HG02981 (cell line): ENCODE data around the gene STAP2.
"Not testable (repeated sequence)": the region's sequence is repeated elsewhere in the genome, so short reads cannot be mapped to it uniquely, and the experiment has no call there.

Experiments used
- ATAC-seq: cut with Tn5 transposase; IDR thresholded peaks from one replicate; pipeline ENCODE4 v1.9.1; 2021; ENCODE audit warnings: mild to moderate bottlenecking, moderate library complexity; ENCODE audit not compliant: unreplicated experiment

STAP2 gene

DNA sequence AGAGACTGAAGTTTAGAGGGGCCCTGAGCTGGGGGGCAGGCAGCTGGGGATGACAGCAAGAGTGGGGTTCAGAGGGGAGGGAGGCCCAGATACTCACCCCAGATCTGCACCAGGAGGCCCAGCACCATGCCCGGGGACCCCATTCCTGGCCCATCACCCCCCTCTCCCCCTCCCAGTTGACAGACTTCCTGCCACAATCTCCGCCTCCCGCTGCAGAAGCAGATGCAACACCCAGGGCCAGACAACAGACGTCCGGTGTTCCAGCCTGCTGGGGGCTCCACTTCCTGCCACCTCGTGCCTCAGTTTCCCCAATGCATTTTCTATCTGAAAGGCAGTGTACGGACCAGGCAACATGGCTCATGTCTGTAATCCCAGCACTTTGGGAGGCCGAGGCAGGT, 36.4 kb downstream of the STAP2 start, which contains the start of gene TMIGD2:
Gene TMIGD2 (minus strand): TSS at position 147 of the 398 bp plus-strand sequence. CDS start 4 bp downstream, at position 143.
- no peak for ATAC-seq

DNA sequence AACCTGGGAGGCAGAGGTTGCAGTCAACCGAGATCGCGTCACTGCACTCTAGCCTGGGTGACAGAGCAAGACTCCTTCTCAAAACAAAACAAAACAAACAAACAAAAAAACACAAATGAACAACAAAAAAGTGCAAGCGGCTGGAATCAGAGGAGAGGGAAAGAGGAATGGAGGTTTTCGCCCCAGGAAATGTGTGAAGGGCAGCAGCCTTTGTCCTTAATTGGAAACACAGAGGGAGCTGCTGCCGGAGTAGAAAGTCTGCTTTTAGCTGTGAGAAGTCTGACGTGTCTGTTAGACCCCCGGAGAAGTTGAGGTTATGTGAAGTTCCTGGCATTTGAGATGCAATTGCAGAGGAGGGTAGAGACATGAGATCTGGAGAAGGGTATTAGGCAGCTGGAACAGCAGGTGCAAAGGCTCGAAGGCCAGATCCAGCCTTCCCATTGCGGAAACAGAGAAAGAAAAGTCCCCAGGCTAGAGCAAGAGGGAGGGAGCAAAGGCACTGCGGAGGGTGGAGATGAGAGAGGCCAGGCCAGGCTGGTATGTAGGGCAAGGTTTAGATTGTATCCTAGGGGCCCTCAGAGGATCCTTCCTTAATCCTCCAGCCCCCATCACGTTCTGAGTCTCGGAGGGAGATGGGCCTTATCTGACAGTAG, 36.9 kb downstream of the STAP2 start:
- ATAC-seq, result no peak

DNA sequence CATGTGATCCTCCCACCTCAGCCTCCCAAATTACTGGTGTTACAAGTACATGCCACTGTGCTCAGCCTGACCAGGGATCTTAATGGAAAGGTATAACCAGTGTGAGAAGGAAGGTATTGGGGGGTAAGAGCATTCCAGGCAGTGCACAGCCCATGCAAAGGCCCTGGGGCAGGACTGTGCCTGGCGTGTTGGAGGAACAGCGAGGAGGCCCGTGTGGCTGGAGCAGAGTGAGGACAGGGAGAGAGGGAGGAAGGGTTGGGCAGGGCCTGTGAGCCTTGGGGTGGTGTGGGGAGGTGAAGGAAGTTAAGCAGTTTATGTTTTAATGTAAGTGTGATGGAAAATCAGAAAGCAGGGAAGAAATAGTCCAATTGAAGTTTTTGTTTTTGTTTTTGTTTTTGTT, 38.0 kb downstream of the STAP2 start:
- no peak for ATAC-seq

DNA sequence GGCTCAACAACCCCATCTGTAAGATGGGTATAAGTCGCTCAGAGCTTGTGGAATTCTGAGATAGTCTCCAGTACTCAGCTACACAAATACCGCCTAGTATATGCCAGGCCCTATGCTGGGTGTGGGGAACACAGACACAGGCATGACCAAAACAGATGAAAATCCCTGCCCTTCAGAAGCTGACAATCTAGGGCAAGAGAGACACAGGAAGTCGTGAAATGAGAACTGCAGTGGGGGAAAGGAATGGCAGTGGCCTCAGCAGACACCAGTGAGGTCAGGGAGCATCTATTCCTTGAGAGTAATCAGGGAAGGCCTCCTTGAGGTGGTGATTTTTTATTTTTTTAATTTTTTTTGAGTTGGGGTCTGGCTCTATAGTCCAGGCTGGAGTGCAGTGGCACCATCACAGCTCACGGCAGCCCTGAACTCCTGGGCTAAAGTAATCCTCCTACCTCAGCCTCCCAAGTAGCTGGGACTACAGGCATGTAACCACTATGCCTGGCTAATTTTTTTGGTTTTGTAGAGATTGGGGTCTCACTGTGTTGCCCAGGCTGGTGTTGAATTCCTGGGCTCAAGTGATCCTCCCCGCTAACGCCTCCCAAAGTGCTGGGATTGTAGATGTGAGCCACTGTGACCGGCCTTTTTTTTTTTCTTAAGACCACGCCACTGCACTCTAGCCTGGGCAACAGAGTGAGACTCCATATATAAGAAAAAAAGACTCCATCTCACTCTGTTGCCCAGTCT, 39.6 kb downstream of the STAP2 start:
- no peak for ATAC-seq

DNA sequence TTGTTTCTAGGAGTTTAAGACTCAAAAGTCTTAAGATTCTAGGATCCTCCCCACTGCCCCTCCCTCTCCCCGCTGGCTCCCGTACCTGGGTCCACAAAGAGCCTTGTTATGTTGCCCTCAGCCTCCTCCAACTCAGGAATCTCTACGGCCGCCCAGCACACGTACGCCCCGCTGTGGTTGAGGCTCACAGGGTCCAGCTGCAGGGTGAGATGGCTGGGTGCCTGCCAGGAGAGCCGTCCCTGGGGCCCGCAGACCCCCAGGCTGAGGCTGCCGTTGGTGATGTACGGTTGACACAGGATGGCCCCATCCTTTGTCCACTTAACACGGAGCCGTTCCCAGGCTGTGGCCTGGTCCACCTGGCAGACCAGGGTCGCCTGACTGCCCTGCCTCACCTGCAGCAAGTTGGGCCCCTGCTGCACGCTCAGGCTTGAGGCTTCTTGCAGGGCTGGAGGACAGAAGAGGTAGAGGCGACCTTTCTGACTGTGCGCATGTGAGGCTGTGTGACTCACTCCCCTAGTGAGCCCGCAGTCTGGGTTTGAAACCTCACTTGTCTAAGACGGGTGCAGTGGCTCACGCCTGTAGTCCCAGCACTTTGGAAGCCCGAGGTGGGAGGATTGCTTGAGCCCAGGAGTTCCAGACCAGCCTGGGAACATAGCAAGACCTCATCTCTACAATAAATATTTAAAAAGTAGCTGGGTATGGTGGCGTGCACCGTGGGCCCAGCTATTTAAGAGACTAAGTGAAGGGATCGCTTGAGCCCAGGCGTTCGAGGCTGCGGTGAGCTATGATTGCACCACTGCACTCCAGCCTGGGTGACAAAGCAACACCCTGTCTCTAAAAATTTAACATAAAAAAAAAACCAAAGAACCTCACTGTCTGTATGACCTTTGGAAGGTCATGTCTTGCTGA, 40.5 kb downstream of the STAP2 start:
- no peak for ATAC-seq

DNA sequence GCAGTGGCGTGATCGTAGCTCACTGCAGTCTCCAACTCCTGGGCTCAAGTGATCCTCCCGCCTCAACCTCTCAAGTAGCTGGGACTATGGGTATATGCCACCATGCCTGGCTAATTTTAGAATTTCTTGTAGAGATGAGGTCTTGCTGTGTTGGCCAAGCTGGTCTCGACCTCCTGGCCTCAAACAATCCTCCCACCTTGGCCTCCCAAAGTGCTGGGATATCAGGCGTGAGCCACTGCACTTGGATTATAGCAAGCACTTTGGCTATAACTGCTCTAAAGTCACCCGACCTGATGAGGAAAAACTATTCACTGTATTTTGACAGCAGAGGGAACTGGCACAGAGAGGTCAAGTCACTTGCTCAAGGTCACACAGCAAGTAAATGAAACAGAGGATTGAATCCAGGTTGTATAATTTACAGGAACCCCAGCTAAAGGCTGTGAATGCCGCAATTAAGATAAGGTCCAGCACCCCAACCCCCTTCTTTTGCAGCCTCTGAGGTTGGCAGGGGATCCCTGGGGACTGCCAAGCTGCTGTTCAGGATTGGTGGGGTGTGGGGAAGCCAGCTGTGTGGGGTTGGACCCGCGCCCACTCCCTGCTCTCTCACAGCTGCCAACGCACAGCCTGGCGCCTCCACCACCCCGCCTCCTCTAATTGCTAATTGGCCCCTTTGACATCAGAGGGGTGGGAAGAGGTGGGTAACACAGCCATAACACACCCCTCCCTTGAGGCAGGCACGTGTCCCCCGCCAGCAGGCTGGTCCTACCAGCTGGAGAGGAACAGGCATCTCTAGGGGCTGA, 42.5 kb downstream of the STAP2 start:
- ATAC-seq, result no peak

DNA sequence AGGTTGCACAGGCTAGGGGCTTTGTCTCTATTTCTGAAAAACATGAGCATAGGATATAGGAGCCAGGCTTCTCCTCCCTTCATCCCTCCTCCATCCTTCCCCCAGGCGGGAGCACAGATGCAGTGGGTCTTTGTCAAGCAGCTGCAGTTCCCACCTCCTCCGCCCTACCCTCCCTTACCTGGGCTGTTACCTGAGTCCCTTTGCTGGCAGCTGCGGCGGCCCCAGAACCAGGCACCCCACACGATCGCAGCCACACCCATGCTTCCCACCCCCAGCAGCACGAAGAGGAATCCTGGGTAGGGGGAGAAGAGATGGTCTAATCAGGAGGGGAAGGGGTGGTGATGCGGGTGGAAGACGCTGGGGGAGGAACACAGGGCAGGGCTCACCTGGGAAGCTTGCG, 44.2 kb downstream of the STAP2 start:
- ATAC-seq, result no peak

DNA sequence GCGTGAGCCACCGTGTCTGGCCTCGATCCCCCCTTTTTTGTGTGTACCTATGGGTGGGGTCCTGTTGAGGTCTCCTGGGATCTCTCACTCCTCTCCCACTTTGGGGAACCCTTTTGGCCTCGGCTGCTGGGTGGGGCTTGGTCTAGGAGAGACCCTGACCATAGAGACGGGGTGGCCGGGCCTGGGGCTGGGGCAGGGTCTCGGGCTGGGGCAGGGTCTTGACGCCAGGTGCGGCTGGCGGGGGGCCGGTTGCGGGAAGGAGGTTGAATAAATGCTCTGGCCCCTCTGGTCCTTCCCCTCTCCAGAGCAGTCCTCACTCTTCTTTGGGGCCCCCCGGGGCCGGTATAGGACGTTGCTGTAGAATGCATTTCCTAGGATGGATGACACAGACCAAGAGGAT, 46.1 kb downstream of the STAP2 start:
- no peak for ATAC-seq

DNA sequence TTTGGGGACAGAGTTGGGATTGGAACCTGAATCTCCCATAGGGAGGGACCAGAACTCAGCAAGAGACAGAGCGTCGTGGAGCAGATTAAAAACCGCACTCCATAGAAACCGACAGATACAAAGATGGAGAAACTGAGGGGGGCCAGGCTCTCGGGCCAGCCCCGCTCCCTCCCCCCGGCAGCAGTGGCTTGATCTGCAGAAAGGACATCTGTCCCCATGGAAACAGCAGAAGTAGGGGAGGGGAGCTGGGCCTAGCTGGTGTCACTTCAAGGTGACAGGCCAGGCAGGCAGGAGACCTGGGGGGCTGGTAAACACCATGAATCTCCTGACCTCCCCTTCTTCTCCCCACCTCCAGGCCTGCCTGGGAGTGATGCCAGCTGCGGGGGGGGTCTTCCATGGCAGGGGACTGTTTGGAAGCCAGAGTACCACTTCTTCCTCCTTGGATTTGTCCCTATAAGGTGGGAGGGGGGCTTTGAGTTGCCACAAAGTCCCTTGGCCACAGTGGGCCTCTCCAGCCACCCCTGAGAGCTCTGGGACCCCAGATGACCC, 47.4 kb downstream of the STAP2 start:
- no peak for ATAC-seq

DNA sequence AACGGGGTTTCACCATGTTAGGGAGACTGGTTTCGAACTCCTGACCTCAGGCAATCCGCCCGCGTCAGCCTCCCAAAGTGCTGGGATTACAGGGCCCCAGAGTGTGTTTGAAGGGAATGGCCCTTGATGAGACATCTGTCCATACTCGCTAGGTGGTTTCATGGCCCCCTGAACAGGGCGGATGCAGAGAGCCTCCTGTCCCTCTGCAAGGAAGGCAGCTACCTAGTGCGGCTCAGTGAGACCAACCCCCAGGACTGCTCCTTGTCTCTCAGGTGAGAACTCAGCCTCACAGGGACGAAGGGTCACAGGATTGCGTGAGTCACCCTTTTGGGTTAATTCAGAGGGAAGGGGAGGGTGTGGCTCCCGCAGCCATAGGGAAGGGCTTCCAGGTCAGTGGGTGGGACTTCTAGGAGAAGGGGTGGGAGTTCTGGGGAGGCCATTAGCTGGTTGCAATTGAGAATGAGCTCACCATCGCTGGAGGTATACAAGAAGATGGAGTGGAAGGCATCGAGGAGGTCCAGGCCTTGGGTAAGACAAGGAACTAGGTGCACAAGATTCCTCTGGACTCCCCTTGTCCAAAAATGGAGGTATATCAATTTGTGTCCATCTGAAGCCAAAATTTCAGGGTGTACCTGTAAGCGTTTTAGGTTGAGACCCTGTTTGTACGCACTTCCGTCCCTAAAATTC, 50.4 kb downstream of the STAP2 start:
- ATAC-seq, result no peak

DNA sequence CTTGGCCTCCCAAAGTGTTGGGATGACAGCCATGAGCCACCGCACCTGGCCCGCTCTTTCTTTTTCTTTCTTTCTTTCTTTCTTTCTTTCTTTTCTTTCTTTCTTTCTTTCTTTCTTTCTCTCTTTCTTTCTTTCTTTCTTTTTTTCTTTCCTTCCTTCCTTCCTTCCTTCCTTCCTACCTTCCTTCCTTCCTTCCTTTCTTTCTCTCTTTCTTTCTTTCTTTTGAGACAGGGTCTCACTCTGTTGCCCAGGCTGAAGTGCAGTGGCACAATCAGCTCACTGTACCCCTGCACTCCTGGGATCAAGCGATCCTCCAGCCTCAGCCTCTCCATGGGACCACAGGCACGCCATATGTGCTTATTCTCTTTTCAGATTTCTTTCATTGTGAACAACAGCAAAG, 52.5 kb downstream of the STAP2 start:
- ATAC-seq, result not testable (repeated sequence)

DNA sequence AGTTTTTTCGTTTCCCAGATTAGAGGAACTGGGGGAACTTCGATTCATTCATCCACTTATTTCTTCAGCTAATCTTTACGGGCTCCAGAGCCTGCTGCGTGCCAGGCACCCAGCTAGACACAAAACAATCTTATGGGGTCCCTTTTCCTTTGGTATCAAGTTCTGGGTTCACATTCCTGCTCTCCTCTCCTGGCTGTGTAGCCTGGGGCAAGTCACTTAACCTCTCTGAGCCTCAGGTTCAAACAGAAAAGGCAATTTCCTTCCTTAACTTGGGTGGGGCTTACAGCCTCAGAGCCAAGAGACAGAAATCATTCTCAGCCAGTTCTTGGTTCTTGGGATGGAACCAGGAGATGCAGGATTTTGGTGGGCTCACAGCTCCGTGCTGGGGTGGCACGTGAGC, 53.7 kb downstream of the STAP2 start:
- ATAC-seq, result no peak

DNA sequence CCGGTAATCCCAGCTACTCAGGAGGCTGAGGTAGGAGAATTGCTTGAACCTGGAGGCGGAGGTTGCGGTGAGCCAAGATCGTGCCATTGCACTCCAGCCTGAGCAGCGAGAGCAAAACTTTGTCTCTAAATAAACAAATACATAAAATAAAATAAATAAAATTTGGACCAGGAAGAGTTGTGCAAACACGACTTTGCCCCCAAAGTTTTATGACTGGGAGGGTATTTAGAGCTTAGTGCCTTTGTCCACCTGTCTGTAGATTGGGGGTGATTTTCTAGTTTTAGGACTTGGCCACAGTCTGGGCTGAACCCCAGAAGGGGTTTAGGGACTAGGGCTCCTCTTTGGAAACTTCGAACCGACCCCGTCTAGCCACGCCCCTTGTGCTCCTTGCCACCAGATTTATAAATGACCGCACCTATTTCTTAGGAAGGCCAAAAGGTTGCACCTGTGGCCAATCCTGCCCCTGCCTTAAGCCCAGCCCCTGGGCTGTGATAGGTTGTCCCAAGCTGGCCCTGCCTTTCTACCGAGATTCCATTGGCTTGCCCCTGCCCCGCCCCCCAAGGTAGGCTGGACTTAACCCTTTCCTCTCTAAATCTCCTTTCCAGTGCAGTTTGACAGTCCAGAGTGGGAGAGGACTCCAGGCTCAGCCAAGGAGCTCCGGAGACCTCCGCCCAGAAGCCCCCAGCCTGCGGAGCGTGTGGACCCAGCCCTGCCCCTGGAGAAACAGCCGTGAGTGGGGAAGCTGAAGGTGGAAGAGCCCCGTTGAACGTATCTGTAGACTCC, 54.3 kb downstream of the STAP2 start:
- ATAC-seq, result no peak

DNA sequence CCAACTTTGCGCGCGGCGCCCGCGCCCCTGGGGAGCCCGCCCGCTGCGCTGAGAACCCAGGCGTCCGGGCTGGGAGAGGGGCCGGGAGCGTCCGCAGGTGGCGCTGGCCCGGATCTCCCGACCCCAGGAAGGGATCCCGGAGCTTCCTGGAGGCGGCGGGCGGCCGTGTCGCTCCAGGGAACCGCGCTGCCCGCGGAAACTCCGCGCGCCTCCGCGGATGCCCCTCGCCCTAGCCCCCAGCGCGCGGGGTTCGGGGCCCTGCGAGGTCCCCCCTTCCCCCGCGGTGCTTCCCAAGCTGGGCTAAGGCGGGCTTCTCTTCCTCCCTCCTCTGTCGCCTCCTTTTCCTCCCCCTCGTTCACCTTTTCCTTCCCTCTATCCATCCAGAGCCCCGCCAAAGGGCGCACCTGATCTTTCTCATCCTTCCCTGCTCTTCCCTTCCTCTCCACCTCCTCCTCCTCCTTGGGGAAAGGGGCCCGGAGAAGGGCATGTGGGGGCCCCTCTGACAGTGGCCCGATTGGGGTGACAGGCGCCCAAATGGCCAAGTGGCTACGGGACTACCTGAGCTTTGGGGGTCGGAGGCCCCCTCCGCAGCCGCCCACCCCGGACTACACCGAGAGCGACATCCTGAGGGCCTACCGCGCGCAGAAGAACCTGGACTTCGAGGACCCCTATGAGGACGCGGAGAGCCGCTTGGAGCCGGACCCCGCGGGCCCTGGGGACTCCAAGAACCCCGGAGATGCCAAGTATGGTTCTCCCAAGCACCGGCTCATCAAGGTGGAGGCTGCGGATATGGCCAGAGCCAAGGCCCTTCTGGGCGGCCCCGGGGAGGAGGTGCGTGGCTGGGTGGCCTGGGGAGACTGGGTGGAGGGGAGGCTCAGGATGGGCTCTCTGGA, 58.9 kb downstream of the STAP2 start:
- ATAC-seq, result no peak

DNA sequence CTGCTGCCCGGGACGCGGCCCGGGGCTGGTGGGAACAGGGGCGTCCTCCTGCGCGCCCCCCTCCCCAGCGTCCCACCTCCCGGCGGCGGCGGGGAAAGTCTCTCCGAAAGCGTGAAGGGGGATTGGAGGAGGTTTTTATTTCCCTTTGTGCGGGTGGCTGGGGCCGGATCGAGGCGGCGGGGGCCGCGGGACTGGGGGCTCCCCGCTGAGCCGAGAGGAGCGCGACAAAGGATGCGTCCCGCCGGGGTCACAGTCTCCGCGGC, 59.4 kb downstream of the STAP2 start:
- ATAC-seq, result no peak

DNA sequence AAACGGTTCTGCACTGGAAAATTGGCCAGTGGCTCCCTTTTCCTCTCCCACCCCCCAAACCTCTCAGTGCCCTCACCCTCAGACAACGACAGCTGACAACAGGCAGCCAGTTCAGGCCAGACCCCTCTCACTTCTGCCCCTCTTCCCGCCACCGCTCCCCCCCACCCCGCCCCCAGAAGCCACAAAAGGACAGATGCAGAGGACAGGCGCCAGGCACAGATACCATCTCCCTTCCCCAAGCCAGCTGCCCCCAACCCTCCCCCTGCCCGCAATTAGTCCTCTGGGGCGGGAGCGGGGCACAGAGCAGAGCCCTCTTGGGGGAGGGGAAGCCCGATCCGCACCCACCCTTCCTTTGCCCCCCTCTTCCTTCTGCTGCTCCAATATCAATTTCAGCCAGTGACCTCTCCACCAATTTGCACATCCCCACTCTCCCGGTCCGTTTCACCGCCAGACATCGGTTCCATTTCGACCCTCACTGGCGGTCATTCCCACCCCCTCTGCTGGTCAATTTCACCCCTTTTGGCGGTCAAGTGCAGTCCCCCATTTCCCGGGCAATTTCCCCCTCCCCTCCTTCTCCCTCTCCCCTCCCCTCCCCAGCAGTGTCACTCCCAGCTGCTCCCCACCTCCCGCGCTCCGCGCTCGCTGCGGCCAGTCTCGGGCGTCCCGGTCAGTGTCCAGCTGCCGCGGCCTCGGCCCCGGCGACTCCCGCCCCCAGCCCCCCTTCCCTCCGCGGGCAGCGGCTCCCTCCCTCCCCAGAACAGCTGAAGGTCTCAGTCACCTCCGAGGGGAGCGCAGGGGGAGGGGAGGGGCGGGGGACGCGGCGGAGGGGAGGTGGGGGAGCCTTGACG, 60.0 kb downstream of the STAP2 start, which contains the start of gene SHD:
Gene SHD (plus strand): TSS at position 848 of the 848 bp plus-strand sequence. CDS start 798 bp downstream, outside the sequence.
- no peak for ATAC-seq

DNA sequence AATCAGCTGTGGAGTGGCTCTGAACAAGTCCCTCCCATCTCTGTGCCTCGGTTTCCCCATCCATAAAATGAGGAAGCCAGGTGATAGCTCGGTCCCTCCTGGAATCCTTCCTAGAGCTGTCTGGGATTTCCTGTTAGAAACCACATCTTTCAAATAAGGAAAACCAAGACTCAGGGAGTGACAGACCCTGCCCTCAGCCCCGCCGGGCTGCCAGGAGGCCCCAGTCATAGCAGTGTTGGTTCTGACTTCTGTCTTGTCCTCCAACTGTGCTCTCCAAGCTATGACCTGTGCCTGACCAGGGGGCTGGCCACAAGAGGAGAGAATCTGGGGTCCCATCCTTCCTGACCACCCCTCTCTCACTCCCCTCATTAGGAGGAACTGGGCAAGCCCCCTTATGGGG, 60.6 kb downstream of the STAP2 start:
- no peak for ATAC-seq
